HG03571 (cell line): Measurements from ENCODE around the gene NCOR1.

Source experiments
- ATAC-seq: cut with Tn5 transposase; IDR thresholded peaks from one replicate; pipeline ENCODE4 v1.9.1; 2021; ENCODE audit not compliant: unreplicated experiment

Gene NCOR1

GRCh38 chr17:15981646-15982580 lies 233.4 kb downstream of the NCOR1 start:
- no peak for ATAC-seq

GRCh38 chr17:15981208-15981607 lies 234.1 kb downstream of the NCOR1 start:
- ATAC-seq: peak; percentile 85
